Liver (tissue), 9 donors: ENCODE results near the gene WIPF2. TPM values are rescaled to one million over a fixed set of nuclear protein-coding genes. Genes with fewer than 3 reads are reported as not detected.

ENCODE experiments used
- DNase-seq: peaks from one replicate; pipeline ENCODE4 v3.0.0-alpha.2; 2017; ENCODE audit warnings: low spot score
- H3K27ac ChIP-seq, 2 donors: one replicate each; pipeline ENCODE4 v1.7.0; 2013; ENCODE audit warnings: inconsistent platforms in 2 of 2, low read length in 2 of 2, control low read depth in 1 of 2, low read depth in 1 of 2, mild to moderate bottlenecking in 1 of 2
- H3K27me3 ChIP-seq, 4 donors: one replicate each; pipeline versions ENCODE4 v1.6.1 to v1.7.0; 2013; ENCODE audit warnings: low read length in 3 of 4, inconsistent platforms in 1 of 4, mild to moderate bottlenecking in 1 of 4, moderate library complexity in 1 of 4; ENCODE audit not compliant: control insufficient read depth in 4 of 4, insufficient read depth in 4 of 4
- H3K36me3 ChIP-seq, 4 donors: one replicate each; pipeline versions ENCODE4 v1.6.1 to v1.7.0; 2013; ENCODE audit warnings: low read length in 3 of 4, mild to moderate bottlenecking in 3 of 4, low read depth in 1 of 4, moderate library complexity in 1 of 4; ENCODE audit not compliant: control insufficient read depth in 4 of 4, insufficient read depth in 3 of 4
- H3K4me1 ChIP-seq, 4 donors: one replicate each; pipeline versions ENCODE4 v1.6.1 to v1.7.0; 2013; ENCODE audit warnings: low read length in 3 of 4, mild to moderate bottlenecking in 3 of 4, moderate library complexity in 1 of 4; ENCODE audit not compliant: control insufficient read depth in 4 of 4, insufficient read depth in 4 of 4
- H3K4me3 ChIP-seq, 3 donors: one replicate each; pipeline versions ENCODE4 v1.6.1 to v1.7.0; 2013; ENCODE audit warnings: low read length in 3 of 3, control low read depth in 1 of 3, low read depth in 1 of 3, mild to moderate bottlenecking in 1 of 3
- H3K9ac ChIP-seq, 2 donors: one replicate each; pipeline ENCODE4 v1.7.0; 2013; ENCODE audit warnings: low read length in 2 of 2, mild to moderate bottlenecking in 2 of 2, moderate library complexity in 2 of 2, control low read depth in 1 of 2, low read depth in 1 of 2
- H3K9me3 ChIP-seq, 4 donors: one replicate each; pipeline versions ENCODE4 v1.6.1 to v1.7.0; 2013; ENCODE audit warnings: low read length in 3 of 4; ENCODE audit not compliant: control insufficient read depth in 4 of 4
- CTCF ChIP-seq: fragments of 150-350 bp; IDR thresholded peaks from 2 replicates; pipeline ENCODE4 v1.5.1; 2017; ENCODE audit warnings: improper control_type of control experiment, low read depth, low read length; ENCODE audit not compliant: missing input control
- EGR1 ChIP-seq, 2 donors: IDR thresholded peaks; 2 replicates each; pipeline ENCODE4 v1.6.1; 2016 to 2018; ENCODE audit warnings: antibody characterized with exemption in 2 of 2, low read depth in 2 of 2
- FOXA1 ChIP-seq: IDR thresholded peaks from 2 replicates; pipeline ENCODE4 v1.6.1; 2016; ENCODE audit warnings: antibody characterized with exemption
- FOXA2 ChIP-seq: IDR thresholded peaks from 2 replicates; pipeline ENCODE4 v1.6.1; 2016; ENCODE audit warnings: antibody characterized with exemption
- GABPA ChIP-seq, 2 donors: IDR thresholded peaks in 1 of 2; conservative IDR thresholded peaks in 1 of 2; 2 replicates each; pipeline ENCODE4 v1.6.1; 2016; ENCODE audit warnings: antibody characterized with exemption in 2 of 2, mild to moderate bottlenecking in 1 of 2, moderate library complexity in 1 of 2
- HNF4A ChIP-seq, 2 donors: conservative IDR thresholded peaks; 2 replicates each; pipeline ENCODE4 v1.6.1; 2016; ENCODE audit warnings: antibody characterized with exemption in 2 of 2, mild to moderate bottlenecking in 2 of 2
- HNF4G ChIP-seq: IDR thresholded peaks from 2 replicates; pipeline ENCODE4 v1.6.1; 2016; ENCODE audit warnings: antibody characterized with exemption
- JUND ChIP-seq, 2 donors: IDR thresholded peaks; 2 replicates each; pipeline ENCODE4 v1.6.1; 2016; ENCODE audit warnings: antibody characterized with exemption in 2 of 2
- MAX ChIP-seq: IDR thresholded peaks from 2 replicates; pipeline ENCODE4 v1.6.1; 2016; ENCODE audit warnings: antibody characterized with exemption
- RAD21 ChIP-seq, 2 donors: IDR thresholded peaks; 2 replicates each; pipeline ENCODE4 v1.6.1; 2016; ENCODE audit warnings: antibody characterized with exemption in 2 of 2, mild to moderate bottlenecking in 2 of 2
- REST ChIP-seq: IDR thresholded peaks from 2 replicates; pipeline ENCODE4 v1.6.1; 2016; ENCODE audit warnings: antibody characterized with exemption, mild to moderate bottlenecking
- RXRA ChIP-seq, 2 donors: IDR thresholded peaks; 2 replicates each; pipeline ENCODE4 v1.6.1; 2017 to 2018; ENCODE audit warnings: antibody characterized with exemption in 2 of 2, mild to moderate bottlenecking in 1 of 2
- SP1 ChIP-seq: IDR thresholded peaks from 2 replicates; pipeline ENCODE4 v1.6.1; 2018; ENCODE audit warnings: antibody characterized with exemption, mild to moderate bottlenecking
- TAF1 ChIP-seq: conservative IDR thresholded peaks from 2 replicates; pipeline ENCODE4 v1.6.1; 2016; ENCODE audit warnings: antibody characterized with exemption, mild to moderate bottlenecking
- YY1 ChIP-seq: IDR thresholded peaks from 2 replicates; pipeline ENCODE4 v1.6.1; 2016; ENCODE audit warnings: antibody characterized with exemption, mild to moderate bottlenecking
- ZBTB33 ChIP-seq: IDR thresholded peaks from 2 replicates; pipeline ENCODE4 v1.6.1; 2016; ENCODE audit warnings: antibody characterized with exemption
- WGBS: extraction: QIAGEN DNeasy Blood & Tissue Kit; methylation state at CpG from one replicate; pipeline ENCODE4 v1.1.7; 2013; 5-methylcytosine and 5-hydroxymethylcytosine counted together
- polyA plus RNA-seq, 2 donors: library from polyadenylated mRNA; stranded (reverse) in 1 of 2; unstranded in 1 of 2; fragments of 200-250 nt in 1 of 2; fragments of >200 nt in 1 of 2; fragmentation: Nextera tagmentation in 1 of 2; extraction: Ambion mirVana in 1 of 2; gene quantifications; one replicate each; pipeline versions ENCODE4 v1.2.1 to v1.2.3, GENCODE V29; 2013 to 2015
- total RNA-seq, 2 donors: library from RNA; depleted of rRNA; stranded (reverse); fragments of >200 nt; gene quantifications; one replicate each; pipeline ENCODE4 v1.2.3, GENCODE V29; 2014
- donor health status: healthy.
- donor health status: healthy.
- donor health status: healthy.
- donor health status: healthy.
- donor health status: healthy.

The WIPF2 gene
- total RNA-seq = 1 to 10 TPM; 4.9 to 5.6 TPM
- 1 to 10 TPM; 4.4 to 5.6 TPM for polyA plus RNA-seq

GRCh38 chr17:40218740-40219593 is at the start of gene WIPF2:
WIPF2 (plus strand) TSS chr17:40219304; CDS start chr17:40256460, 37,156 bp downstream.
- no peaks in the 10 kb centered on the region for H3K36me3 ChIP-seq
- no peaks in the 10 kb centered on the region for H3K9me3 ChIP-seq
- peak within 1 kb of the TSS; percentile 59 to 93 (median 82) for H3K4me3 ChIP-seq
- peak; percentile 97 for DNase-seq
- no peaks in the 10 kb centered on the region for H3K27me3 ChIP-seq
- peak within 1 kb of the TSS; percentile 81 to 96 for H3K27ac ChIP-seq
- TF ChIP-seq HNF4G = no peak
- peak in 1 of 2 donors; percentile 24 for TF ChIP-seq RXRA (IDR thresholded peaks at IDR 0.05)
- peak; percentile 43 for TF ChIP-seq REST
- TF ChIP-seq SP1 = peak; percentile 51
- TF ChIP-seq FOXA2 = peak; percentile 30
- TF ChIP-seq JUND (IDR thresholded peaks at IDR 0.05) = no peak
- TF ChIP-seq ZBTB33 = peak; percentile 76
- peak; percentile 82 for TF ChIP-seq CTCF
- TF ChIP-seq EGR1 (IDR thresholded peaks at IDR 0.05; ENCODE audit: low read depth in 2 of 2) = peak; percentile 68 to 71
- TF ChIP-seq RAD21 (IDR thresholded peaks at IDR 0.05) = peak; percentile 41 to 58
- TF ChIP-seq MAX = peak; percentile 57
- peak; percentile 9 for TF ChIP-seq FOXA1
- peak; percentile 38 to 85 for TF ChIP-seq GABPA (IDR thresholded peaks at IDR 0.05 in 1 of 2, conservative IDR thresholded peaks at IDR 0.05 in 1 of 2)
- TF ChIP-seq HNF4A (conservative IDR thresholded peaks at IDR 0.05) = no peak
- peak; percentile 30 for TF ChIP-seq TAF1
- peak; percentile 99 for TF ChIP-seq YY1
- WGBS = 3% methylated on average over 59 of the region's 59 CpGs
- H3K9ac ChIP-seq = peak within 1 kb of the TSS; percentile 23 to 32
- H3K4me1 ChIP-seq = peaks cover 1 to 8% (median 6%) of the 10 kb centered on the region in 4 donors
